Measurements from ENCODE around the gene ZSWIM4.

ZSWIM4 gene

GRCh38 chr19:13880059-13881043 lies 85.1 kb downstream of the ZSWIM4 start:
- peak; percentile 93 for DNase-seq

- no peak for DNase-seq
Measured at GRCh38 chr19:13881251-13881691, 86.0 kb downstream of the ZSWIM4 start.

Data from NCI-H1105 treated with DMSO at 0.1 percent for 48 hours (cell line).